Kidney epithelial cell (primary cell): ENCODE data around the gene JPH3. TPM values are rescaled to one million over a fixed set of nuclear protein-coding genes. Genes with fewer than 3 reads are reported as not detected.

Experiments
- DNase-seq: peaks from one replicate; pipeline ENCODE4 v3.0.0-alpha.2; 2010; ENCODE audit warnings: low read depth
- H3K27me3 ChIP-seq: 2 replicates; pipeline ENCODE4 v1.6.0; 2011; ENCODE audit warnings: low read length; ENCODE audit not compliant: control insufficient read depth, insufficient read depth
- H3K36me3 ChIP-seq: 2 replicates; pipeline ENCODE4 v1.5.1; 2011; ENCODE audit warnings: low read length; ENCODE audit not compliant: control insufficient read depth, insufficient read depth
- H3K4me3 ChIP-seq: 2 replicates; pipeline ENCODE4 v1.5.1; 2011; ENCODE audit warnings: low read depth, mild to moderate bottlenecking, control low read depth, low read length
- CTCF ChIP-seq: IDR thresholded peaks from 2 replicates; pipeline ENCODE4 v1.5.1; 2011; ENCODE audit warnings: mild to moderate bottlenecking, moderate library complexity, low read length, control low read depth, inconsistent platforms; ENCODE audit not compliant: insufficient read depth, poor library complexity, severe bottlenecking
- total RNA-seq: library from RNA; depleted of rRNA; stranded (reverse); fragments of >200 nt; gene quantifications from 2 replicates; pipeline ENCODE4 v1.2.3, GENCODE V29; 2015

The JPH3 gene
- total RNA-seq, 1 donor from 2014 or later, result 2.1 TPM

GRCh38 chr16:87648698-87649487 is 46.6 kb downstream of the JPH3 start:
- Histone ChIP-seq H3K27me3 (peaks cover 36% of the 10 kb centered on the region), H3K4me3 (no peak overlapping the region), H3K36me3 (no peaks in the 10 kb centered on the region)
- no peak for TF ChIP-seq CTCF
- no peak for DNase-seq

- no peak for TF ChIP-seq CTCF
- no peak for DNase-seq
- H3K27me3 ChIP-seq, result peaks cover 40% of the 10 kb centered on the region
- no peak overlapping the region for H3K4me3 ChIP-seq
- no peaks in the 10 kb centered on the region for H3K36me3 ChIP-seq
Observed at GRCh38 chr16:87652386-87652785, 50.1 kb downstream of the JPH3 start.

DNA sequence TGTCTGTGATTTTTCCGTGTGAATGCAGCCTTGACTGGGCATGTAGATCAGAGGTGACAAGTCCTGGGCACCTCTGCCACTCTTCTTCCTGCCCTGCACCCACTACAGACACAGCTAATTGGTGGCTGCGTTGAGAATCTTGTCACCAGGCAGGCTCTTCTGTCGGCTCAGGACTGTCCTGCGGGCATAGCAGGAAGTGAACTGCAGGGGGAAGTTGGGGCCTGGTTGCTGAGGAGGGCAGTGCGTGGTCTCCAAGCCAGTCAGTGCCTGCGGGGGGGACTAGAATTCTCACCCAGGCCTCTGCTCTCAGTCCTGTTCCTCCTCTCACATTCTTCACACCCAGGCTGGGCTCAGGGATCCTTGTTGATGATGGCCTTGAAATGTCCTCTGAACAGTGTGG is 50.5 kb downstream of the JPH3 start:
- Histone ChIP-seq H3K4me3 (no peak overlapping the region), H3K36me3 (no peaks in the 10 kb centered on the region), H3K27me3 (peaks cover 36% of the 10 kb centered on the region)
- TF ChIP-seq CTCF, result no peak
- DNase-seq, result no peak

GRCh38 chr16:87653234-87653633 is 50.9 kb downstream of the JPH3 start:
- DNase-seq, result no peak
- no peak overlapping the region for H3K4me3 ChIP-seq

DNA sequence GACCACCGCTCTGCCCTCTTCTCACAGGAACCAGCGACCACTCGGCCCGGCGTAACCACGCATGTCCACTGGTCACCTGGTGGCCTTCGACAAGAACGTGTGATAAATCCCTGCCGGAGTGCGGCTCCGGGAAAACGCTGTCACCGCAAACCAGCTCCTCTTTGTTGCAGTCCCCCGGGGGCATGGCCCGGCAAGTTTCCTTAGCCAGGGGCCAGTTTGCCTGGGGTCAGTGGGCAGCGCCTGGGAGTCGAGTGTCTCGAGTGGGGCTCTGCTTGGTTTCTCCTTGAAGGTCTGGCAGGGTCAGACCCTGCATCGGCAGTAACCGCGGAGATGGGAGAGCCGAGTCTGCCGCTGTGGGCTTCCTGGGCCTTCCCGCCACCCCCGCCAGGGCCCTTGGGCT is 52.5 kb downstream of the JPH3 start:
- DNase-seq, result no peak
- Histone ChIP-seq H3K27me3 (peaks cover 23% of the 10 kb centered on the region), H3K36me3 (no peaks in the 10 kb centered on the region), H3K4me3 (no peak overlapping the region)
- no peak for TF ChIP-seq CTCF

More at GRCh38 chr16:87653234-87653633, 50.9 kb downstream of the JPH3 start:
- H3K36me3 ChIP-seq, result no peaks in the 10 kb centered on the region
- TF ChIP-seq CTCF, result peak; percentile 57
- H3K27me3 ChIP-seq, result peaks cover 35% of the 10 kb centered on the region

DNA sequence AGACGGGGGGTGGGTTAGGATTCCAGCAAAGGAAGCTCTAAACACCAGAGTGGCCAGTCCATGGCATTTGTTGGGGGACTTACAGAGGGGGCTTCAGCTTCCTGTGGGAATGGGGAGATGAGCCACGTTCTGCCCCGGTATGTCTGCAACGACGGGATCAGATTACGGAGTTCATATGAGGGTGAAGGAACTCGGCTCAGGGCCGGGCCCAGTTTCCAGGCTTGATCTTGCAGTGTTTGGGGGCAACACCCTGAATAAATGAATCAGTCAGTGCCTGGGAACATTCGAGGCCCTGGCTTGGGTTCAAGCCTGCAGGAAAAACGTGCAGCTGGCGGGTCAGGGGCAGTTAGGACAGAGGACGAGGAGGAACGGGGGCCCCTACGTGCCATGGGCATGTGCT is 54.0 kb downstream of the JPH3 start:
- H3K4me3 ChIP-seq, result no peak overlapping the region
- H3K36me3 ChIP-seq, result no peaks in the 10 kb centered on the region
- no peak for TF ChIP-seq CTCF
- H3K27me3 ChIP-seq, result peaks cover 27% of the 10 kb centered on the region
- no peak for DNase-seq
